ENCODE measurements around the gene P2RX5. TPM values are rescaled to one million over a fixed set of nuclear protein-coding genes. Genes with fewer than 3 reads are reported as not detected.

P2RX5 gene
- total and polyA plus RNA-seq, 2 experiments from 2014 or later: 7.5 to 13.6 TPM

Other genes starting within 250 kb of the P2RX5 start
- gene SPATA22, start 224.3 kb downstream of the P2RX5 start, total RNA-seq (2014; rRNA removed; shearing (Covaris generic)): not detected in 2 replicates
- gene SPATA22, start 224.3 kb downstream of the P2RX5 start, polyA plus RNA-seq (2016; fragmentation: Nextera tagmentation; extraction: Ambion mirVana): not detected in 2 replicates
- 0.04 TPM in 1 of 2 replicates, not detected in the other for gene ASPA, start 220.2 kb downstream of the P2RX5 start, total RNA-seq (2014; rRNA removed; shearing (Covaris generic))
- 0.13 TPM in 1 of 2 replicates, not detected in the other for gene ASPA, start 220.2 kb downstream of the P2RX5 start, polyA plus RNA-seq (2016; fragmentation: Nextera tagmentation; extraction: Ambion mirVana)
- 0.69 and 0.70 TPM in 2 replicates for gene TRPV3, start 138.3 kb downstream of the P2RX5 start, total RNA-seq (2014; rRNA removed; shearing (Covaris generic))
- gene TRPV3, start 138.3 kb downstream of the P2RX5 start, polyA plus RNA-seq (2016; fragmentation: Nextera tagmentation; extraction: Ambion mirVana): 0.15 and 0.82 TPM in 2 replicates
- 3.8 and 4.0 TPM in 2 replicates for gene TRPV1, start 86.7 kb downstream of the P2RX5 start, total RNA-seq (2014; rRNA removed; shearing (Covaris generic))
- 2.3 and 4.2 TPM in 2 replicates for gene TRPV1, start 86.7 kb downstream of the P2RX5 start, polyA plus RNA-seq (2016; fragmentation: Nextera tagmentation; extraction: Ambion mirVana)
- 34.3 and 36.7 TPM in 2 replicates for gene SHPK, start 59.9 kb downstream of the P2RX5 start, total RNA-seq (2014; rRNA removed; shearing (Covaris generic))
- 11.3 and 11.5 TPM in 2 replicates for gene SHPK, start 59.9 kb downstream of the P2RX5 start, polyA plus RNA-seq (2016; fragmentation: Nextera tagmentation; extraction: Ambion mirVana)
- gene CTNS, start 59.4 kb downstream of the P2RX5 start, total RNA-seq (2014; rRNA removed; shearing (Covaris generic)): 21.8 and 30.1 TPM in 2 replicates
- gene CTNS, start 59.4 kb downstream of the P2RX5 start, polyA plus RNA-seq (2016; fragmentation: Nextera tagmentation; extraction: Ambion mirVana): 5.9 and 6.4 TPM in 2 replicates
- 113 and 134 TPM in 2 replicates for gene TAX1BP3, start 27.6 kb downstream of the P2RX5 start, total RNA-seq (2014; rRNA removed; shearing (Covaris generic))
- 93.0 and 98.7 TPM in 2 replicates for gene TAX1BP3, start 27.6 kb downstream of the P2RX5 start, polyA plus RNA-seq (2016; fragmentation: Nextera tagmentation; extraction: Ambion mirVana)
- gene EMC6, start 27.3 kb downstream of the P2RX5 start, total RNA-seq (2014; rRNA removed; shearing (Covaris generic)): 27.6 and 48.0 TPM in 2 replicates
- 230 and 232 TPM in 2 replicates for gene EMC6, start 27.3 kb downstream of the P2RX5 start, polyA plus RNA-seq (2016; fragmentation: Nextera tagmentation; extraction: Ambion mirVana)
- 34.0 and 35.1 TPM in 2 replicates for gene HASPIN, start 27.7 kb upstream of the P2RX5 start, total RNA-seq (2014; rRNA removed; shearing (Covaris generic))
- 5.8 and 6.1 TPM in 2 replicates for gene HASPIN, start 27.7 kb upstream of the P2RX5 start, polyA plus RNA-seq (2016; fragmentation: Nextera tagmentation; extraction: Ambion mirVana)
- gene ITGAE, start 105.0 kb upstream of the P2RX5 start, total RNA-seq (2014; rRNA removed; shearing (Covaris generic)): 7.9 and 11.7 TPM in 2 replicates
- gene ITGAE, start 105.0 kb upstream of the P2RX5 start, polyA plus RNA-seq (2016; fragmentation: Nextera tagmentation; extraction: Ambion mirVana): 40.3 and 44.9 TPM in 2 replicates
- 34.6 and 42.8 TPM in 2 replicates for gene NCBP3, start 150.1 kb upstream of the P2RX5 start, total RNA-seq (2014; rRNA removed; shearing (Covaris generic))
- gene NCBP3, start 150.1 kb upstream of the P2RX5 start, polyA plus RNA-seq (2016; fragmentation: Nextera tagmentation; extraction: Ambion mirVana): 28.1 and 35.5 TPM in 2 replicates
- gene CAMKK1, start 196.9 kb upstream of the P2RX5 start, total RNA-seq (2014; rRNA removed; shearing (Covaris generic)): 7.1 and 8.7 TPM in 2 replicates
- gene CAMKK1, start 196.9 kb upstream of the P2RX5 start, polyA plus RNA-seq (2016; fragmentation: Nextera tagmentation; extraction: Ambion mirVana): 4.3 TPM in 2 replicates
- gene P2RX1, start 220.3 kb upstream of the P2RX5 start, total RNA-seq (2014; rRNA removed; shearing (Covaris generic)): 0.19 and 2.2 TPM in 2 replicates
- 0.17 and 0.31 TPM in 2 replicates for gene P2RX1, start 220.3 kb upstream of the P2RX5 start, polyA plus RNA-seq (2016; fragmentation: Nextera tagmentation; extraction: Ambion mirVana)

All from GM23338 (cell line).